G401.6 (cell line): Measurements from ENCODE around the gene HACE1.

Source experiments
- FAIRE-seq: peaks from 2 replicates; lab custom pipeline; 2012; peaks lifted over from hg19 to GRCh38; lab: Jason Lieb, UNC

Gene HACE1

DNA sequence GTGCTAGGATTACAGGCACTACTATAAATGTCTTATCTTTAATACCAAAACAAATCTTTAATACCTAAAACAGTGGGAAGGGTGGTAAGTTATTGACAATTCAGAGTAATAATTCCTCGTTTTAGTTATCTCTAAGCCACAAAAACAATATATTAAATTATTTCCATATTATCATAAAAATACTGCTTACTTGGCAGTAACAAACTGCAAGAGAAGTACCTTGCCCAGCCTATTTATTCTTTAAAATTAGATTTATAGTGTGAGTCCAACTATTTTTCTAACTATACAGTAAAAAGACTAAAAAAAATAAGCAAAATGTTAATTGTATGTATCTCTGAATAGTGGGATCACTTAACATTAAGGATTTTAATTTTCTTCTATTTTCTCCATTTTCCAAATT, 123.2 kb downstream of the HACE1 start:
- FAIRE-seq = no peak

GRCh38 chr6:104730450-104730849, 129.3 kb downstream of the HACE1 start:
- no peak for FAIRE-seq

DNA sequence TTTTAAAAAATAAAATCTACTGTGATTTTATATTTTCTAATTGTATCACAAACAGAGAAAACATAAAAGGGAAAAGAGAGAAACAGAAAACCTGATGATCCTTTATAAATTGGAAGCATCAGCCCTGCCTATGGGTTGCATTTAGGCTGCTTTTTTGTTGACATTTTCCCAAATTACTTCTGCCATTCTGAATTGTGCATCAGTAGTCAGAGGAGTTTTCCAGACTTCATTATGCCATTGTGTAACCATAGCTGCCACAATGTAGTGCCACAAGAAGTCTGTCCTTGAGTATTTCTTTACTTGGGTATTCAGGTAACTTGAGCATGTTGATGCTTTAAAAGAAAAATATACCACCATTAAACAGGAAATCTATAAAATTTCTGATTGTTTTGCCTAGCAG, 130.3 kb downstream of the HACE1 start:
- FAIRE-seq = no peak

DNA sequence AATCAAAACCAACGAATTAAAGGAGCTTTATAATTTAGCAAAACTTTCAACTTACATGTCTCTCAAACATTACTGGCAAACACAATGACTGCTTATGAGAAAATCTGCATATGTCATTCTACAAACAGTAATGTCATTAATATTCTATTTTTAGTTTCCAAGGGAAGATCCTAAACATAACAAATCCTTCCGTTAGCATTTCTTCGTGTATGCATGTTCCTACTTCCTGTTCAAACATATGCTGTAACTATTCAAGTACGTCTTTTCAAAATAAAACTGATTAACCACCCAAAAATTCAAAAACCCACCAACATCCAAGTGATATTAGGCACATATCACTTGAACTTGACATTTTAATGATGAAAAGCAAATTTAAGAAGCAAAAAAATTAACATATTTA, 131.3 kb downstream of the HACE1 start:
- no peak for FAIRE-seq

GRCh38 chr6:104718672-104719071, 141.0 kb downstream of the HACE1 start:
- FAIRE-seq = no peak

DNA sequence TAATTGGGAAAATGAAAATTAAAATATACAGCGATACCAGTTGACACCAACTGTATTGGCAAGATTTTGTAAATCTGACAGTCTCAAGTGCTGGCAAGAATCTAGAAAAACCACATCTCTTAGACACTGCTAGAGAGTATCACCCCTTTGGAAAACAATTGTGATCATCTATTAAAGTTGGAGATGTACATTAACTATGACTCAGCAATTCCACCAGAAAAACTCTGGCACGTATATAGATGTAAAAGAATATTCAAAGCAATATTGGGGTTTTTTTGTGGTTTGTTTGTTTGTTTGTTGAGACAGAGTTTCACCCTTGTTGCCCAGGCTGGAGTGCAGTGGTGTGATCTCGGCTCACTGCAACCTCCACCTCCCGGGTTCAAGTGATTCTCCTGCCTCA, 142.9 kb downstream of the HACE1 start:
- no peak for FAIRE-seq

GRCh38 chr6:104714796-104715195, 144.9 kb downstream of the HACE1 start:
- no peak for FAIRE-seq

- no peak for FAIRE-seq
Measured at GRCh38 chr6:104713982-104714381, 145.7 kb downstream of the HACE1 start.

- no peak for FAIRE-seq
Measured at GRCh38 chr6:104711371-104711770, 148.3 kb downstream of the HACE1 start.

DNA sequence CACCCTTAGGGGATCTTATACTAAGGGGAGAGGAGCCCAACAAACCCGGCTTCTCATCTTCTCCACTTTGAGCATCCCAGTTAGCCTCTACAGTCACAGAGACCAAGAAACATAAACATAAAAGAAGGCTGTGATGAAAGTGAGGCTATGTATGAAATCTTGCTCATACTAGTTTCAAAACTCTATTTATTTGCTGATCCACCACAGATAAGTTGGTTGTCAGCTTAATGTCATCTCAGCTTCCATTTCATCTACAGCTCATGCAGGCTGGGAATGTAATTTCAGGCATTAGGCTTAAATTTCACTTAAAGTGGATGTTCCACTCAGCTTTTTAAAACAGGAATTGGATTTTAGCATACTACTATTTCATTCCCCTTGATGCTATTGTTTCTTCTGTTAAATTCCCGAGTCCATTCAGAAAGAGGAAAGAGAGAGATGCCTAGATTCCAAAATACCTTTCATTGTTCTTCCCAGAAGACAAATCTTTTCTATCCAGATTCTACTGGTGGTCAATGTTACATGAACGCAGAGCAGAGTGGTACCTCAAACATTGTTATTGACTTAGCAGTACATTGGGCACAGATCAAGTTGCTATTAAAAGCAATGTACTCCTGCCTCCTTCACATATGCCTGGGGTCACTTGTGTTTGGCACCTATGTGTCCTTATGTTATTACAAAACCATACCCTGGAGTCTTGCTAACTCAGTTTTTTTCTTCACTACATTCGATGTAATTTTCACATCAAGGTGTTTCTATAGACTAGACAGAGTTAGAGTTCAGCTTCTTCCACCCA, 149.0 kb downstream of the HACE1 start:
- FAIRE-seq = no peak

DNA sequence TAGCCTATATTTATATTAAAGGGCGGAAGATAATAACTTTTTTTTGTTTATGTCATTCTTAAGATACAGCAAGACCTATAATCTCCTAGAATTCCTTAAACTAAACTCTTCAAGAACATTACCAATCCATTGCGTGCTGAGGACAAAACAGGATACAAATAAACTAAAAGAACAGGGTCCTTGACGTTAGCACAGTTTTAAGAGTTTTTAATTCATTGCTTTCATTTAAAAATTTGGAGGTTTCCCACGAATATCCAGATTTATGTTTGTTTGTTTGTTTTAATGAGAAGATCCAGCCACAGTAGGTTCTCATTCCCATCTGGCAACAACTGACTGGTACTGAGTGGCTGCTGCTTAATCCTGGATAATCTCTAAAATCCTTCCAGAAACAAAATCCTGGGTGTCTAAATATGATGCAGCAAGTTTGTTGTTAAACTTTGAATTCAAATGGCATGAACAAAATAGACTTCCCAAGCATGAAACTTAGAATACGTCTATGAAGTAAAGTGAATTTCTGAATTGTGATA, 153.7 kb downstream of the HACE1 start:
- FAIRE-seq = peak; percentile 85

- peak; percentile 71 for FAIRE-seq
Measured at GRCh38 chr6:104705095-104705707, 154.5 kb downstream of the HACE1 start.

GRCh38 chr6:104704191-104704590, 155.5 kb downstream of the HACE1 start:
- peak; percentile 36 for FAIRE-seq

GRCh38 chr6:104702126-104702841, 157.4 kb downstream of the HACE1 start:
- no peak for FAIRE-seq

GRCh38 chr6:104700371-104701185, 159.1 kb downstream of the HACE1 start:
- peak; percentile 99 for FAIRE-seq

DNA sequence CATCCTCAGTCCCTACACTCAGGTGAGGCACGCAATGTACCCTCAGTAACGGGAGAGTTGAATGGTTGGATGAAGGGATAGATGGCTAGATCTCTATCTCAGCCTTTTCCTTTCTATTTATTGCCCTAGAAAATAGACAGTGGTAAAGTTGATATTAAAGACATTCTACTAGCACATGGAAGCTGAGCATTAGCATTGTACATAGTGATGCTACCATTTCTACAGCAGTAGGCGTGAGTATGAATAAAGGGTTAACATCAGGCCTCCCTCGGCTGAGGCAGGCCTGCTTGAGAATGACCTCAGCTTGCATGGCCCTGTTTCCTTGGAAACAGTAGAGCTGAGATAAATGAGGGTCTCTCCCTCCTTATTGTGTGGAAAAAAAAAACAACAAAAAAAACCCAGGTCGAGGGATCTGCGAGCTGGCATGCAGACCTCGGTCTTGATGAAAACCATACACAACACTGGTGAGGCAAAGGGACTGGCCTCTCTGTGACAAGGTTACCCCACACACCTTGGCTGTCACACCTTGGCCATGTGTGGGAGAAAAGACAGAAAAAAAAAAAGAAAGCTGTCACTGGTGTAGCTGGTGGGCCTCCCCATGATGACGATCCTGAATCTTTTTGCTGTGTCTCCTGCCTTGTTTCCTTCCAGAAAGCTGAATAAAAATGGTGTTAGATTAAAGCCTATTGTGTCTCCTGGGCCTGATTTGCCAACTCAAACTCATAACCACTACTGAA, 160.0 kb downstream of the HACE1 start:
- FAIRE-seq = peak; percentile 89

DNA sequence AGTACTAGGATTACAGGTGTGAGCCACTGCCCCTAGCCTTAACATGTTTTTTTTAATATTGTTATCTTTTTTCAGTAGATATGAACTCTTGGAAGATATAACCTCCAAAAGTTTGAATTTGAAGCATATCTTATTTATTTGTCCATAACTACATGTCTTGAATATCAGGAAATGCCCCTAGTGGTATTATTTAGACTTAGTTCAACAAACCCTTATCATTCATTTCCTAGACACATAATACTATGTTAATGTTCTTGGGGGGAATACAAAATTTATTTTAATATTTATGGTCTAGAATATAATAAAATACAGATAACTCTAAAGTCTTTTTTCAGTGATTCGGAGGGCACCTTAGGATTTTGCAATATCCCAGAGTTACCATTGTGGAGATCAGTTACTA, 160.7 kb downstream of the HACE1 start:
- FAIRE-seq = peak; percentile 17

- FAIRE-seq = peak; percentile 78
Measured at GRCh38 chr6:104692008-104692407, 167.7 kb downstream of the HACE1 start.

- peak; percentile 99 for FAIRE-seq
Measured at GRCh38 chr6:104689551-104690205, 170.0 kb downstream of the HACE1 start.

GRCh38 chr6:104688283-104688969, 171.3 kb downstream of the HACE1 start:
- FAIRE-seq = no peak
